CD4-positive, alpha-beta T cell (primary cell): ENCODE data around the gene EIF5A2. TPM values are rescaled to one million over a fixed set of nuclear protein-coding genes. Genes with fewer than 3 reads are reported as not detected.
"Not testable (repeated sequence)": the region's sequence is repeated elsewhere in the genome, so short reads cannot be mapped to it uniquely, and the experiment has no call there.

Experiments
- ATAC-seq: fragments of 200-7000 bp; cut with Tn5 transposase; one replicate; pipeline ENCODE4 v1.10.0; 2022; ENCODE audit warnings: mild to moderate bottlenecking; ENCODE audit not compliant: poor library complexity
- CTCF ChIA-PET: fragments of 350-600 bp; sonication (Branson Sonifier 250); formaldehyde crosslinking; loops from one replicate; lab custom pipeline; 2021; ENCODE audit warnings: antibody characterized with exemption, inconsistent platforms; lab: Charles Lee
- POLR2A ChIA-PET: fragments of 350-600 bp; sonication (Branson Sonifier 250); formaldehyde crosslinking; loops from one replicate; lab custom pipeline; 2021; ENCODE audit warnings: antibody characterized with exemption, inconsistent platforms; lab: Charles Lee
- DNase-seq, 14 experiments: peaks; one replicate each; pipeline ENCODE4 v3.0.0-alpha.2; 2013 to 2020; ENCODE audit warnings: mixed read lengths in 2 of 14
- H3K27ac ChIP-seq, 2 donors: one replicate each; pipeline versions ENCODE4 v1.5.1 to v1.7.0; 2013; ENCODE audit warnings: low read length in 2 of 2, low read depth in 1 of 2, mild to moderate bottlenecking in 1 of 2
- H3K27me3 ChIP-seq, 2 experiments: 1 replicate in 1 of 2; 2 replicates in 1 of 2; pipeline versions ENCODE4 v1.6.1 to v1.7.0; 2013; ENCODE audit warnings: low read length in 2 of 2, control low read depth in 1 of 2, mild to moderate bottlenecking in 1 of 2, moderate library complexity in 1 of 2; ENCODE audit not compliant: insufficient read depth in 2 of 2, control insufficient read depth in 1 of 2
- H3K36me3 ChIP-seq: one replicate; pipeline ENCODE4 v1.6.1; 2013; ENCODE audit warnings: low read length, control low read depth; ENCODE audit not compliant: insufficient read depth
- H3K4me1 ChIP-seq: one replicate; pipeline ENCODE4 v1.6.1; 2013; ENCODE audit warnings: low read length, control low read depth; ENCODE audit not compliant: insufficient read depth
- H3K4me3 ChIP-seq: one replicate; pipeline ENCODE4 v1.5.1; 2013; ENCODE audit warnings: mild to moderate bottlenecking, low read length, moderate library complexity
- H3K9me3 ChIP-seq, 2 experiments: 1 replicate in 1 of 2; 2 replicates in 1 of 2; pipeline versions ENCODE4 v1.6.1 to v1.7.0; 2013; ENCODE audit warnings: low read length in 2 of 2, mild to moderate bottlenecking in 2 of 2, control low read depth in 1 of 2, moderate library complexity in 1 of 2; ENCODE audit not compliant: control insufficient read depth in 1 of 2, insufficient read depth in 1 of 2
- H3K27ac Mint-ChIP-seq: one replicate; pipeline ENCODE4 v1.8.0; 2020; ENCODE audit warnings: mixed read lengths
- H3K27me3 Mint-ChIP-seq: one replicate; pipeline ENCODE4 v1.8.0; 2021; ENCODE audit warnings: mixed read lengths
- H3K36me3 Mint-ChIP-seq: one replicate; pipeline ENCODE4 v1.8.0; 2021; ENCODE audit warnings: low read depth, mixed read lengths
- H3K4me1 Mint-ChIP-seq: one replicate; pipeline ENCODE4 v1.8.0; 2021; ENCODE audit warnings: low read depth, mixed read lengths
- H3K4me3 Mint-ChIP-seq: one replicate; pipeline ENCODE4 v1.8.0; 2020; ENCODE audit warnings: mild to moderate bottlenecking, mixed read lengths
- H3K9me3 Mint-ChIP-seq: one replicate; pipeline ENCODE4 v1.8.0; 2020; ENCODE audit warnings: mixed read lengths
- intact Hi-C, 2 experiments: fragments of 100-400 bp; cut with DNase I in 1 of 2; cut with micrococcal nuclease in 1 of 2; formaldehyde crosslinking; loops; one replicate each; pipeline versions ENCODE4 v1.15.1 to v1.9.0; 2023 to 2025; cut with DNase I, micrococcal nuclease
- total RNA-seq, 174 experiments: library from RNA in 2 of 174; stranded (reverse) in 2 of 174; gene quantifications; one replicate each; pipeline ENCODE4 v1.2.3 and lab custom pipeline; 2021 to 2026
- TF ChIP-seq, protein P1 (sequence below): fragments of 200-600 bp; IDR thresholded peaks from one replicate; pipeline ENCODE4 v1.8.0; 2022; ENCODE audit warnings: antibody characterized with exemption, mild to moderate bottlenecking

The EIF5A2 gene
- total RNA-seq, 2 experiments from 2014 or later = 10.6 to 13.7 TPM

DNA sequence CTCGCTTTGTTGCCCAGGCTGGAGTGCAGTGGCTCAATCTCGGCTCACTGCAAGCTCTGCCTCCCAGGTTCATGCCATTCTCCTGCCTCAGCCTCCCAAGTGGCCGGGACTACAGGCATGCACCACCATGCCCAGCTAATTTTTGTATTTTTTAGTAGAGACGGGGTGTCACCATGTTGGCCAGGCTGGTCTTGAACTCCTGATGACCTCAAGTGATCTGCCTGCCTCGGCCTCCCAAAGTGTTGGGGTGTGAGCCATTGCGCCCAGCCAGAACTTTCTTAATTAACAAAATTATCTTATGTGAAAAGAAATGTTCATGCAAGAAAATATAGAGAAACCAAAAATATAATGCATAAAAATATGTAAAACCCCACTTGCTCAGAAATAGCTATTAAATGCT is 31.1 kb downstream of the EIF5A2 start:
- ATAC-seq, H3K27me3 ChIP-seq, CTCF ChIA-PET, H3K4me1 ChIP-seq, H3K36me3 Mint-ChIP-seq, H3K9me3 Mint-ChIP-seq, H3K27me3 Mint-ChIP-seq, H3K4me3 Mint-ChIP-seq, H3K9me3 ChIP-seq, H3K36me3 ChIP-seq, H3K4me3 ChIP-seq, H3K4me1 Mint-ChIP-seq, DNase-seq, H3K27ac ChIP-seq, H3K27ac Mint-ChIP-seq: not testable (repeated sequence)
- intact Hi-C loops = loop anchor here in 1 of 2 experiments (10.0 kb wide), 2 partner anchors 913 to 1867 kb away; partner anchors contain the start of gene SEC62
- POLR2A ChIA-PET = interaction anchor here (1.1 kb wide), 1 partner anchor 31 kb away, joined by 4 read pairs; the partner anchor contains the start of gene EIF5A2

DNA sequence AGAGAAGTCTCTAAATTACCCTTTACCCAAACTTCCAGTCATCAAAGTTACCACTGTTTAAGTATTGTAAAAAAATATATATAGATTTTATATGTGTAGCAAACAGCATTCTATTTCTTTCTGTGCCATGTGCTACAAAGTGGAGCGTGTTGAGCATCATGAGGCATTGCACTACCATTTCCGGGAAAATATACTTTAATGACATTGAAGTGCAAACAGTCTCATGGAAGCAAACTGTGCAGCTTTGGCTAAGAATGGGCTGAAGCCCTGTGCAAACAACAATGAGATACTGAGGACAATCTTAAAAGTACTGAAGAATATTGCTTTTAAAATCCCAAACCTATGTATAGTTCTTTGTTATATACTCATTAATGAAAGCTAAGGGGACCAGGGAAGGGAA is 31.9 kb downstream of the EIF5A2 start:
- TF ChIP-seq, protein P1, sequence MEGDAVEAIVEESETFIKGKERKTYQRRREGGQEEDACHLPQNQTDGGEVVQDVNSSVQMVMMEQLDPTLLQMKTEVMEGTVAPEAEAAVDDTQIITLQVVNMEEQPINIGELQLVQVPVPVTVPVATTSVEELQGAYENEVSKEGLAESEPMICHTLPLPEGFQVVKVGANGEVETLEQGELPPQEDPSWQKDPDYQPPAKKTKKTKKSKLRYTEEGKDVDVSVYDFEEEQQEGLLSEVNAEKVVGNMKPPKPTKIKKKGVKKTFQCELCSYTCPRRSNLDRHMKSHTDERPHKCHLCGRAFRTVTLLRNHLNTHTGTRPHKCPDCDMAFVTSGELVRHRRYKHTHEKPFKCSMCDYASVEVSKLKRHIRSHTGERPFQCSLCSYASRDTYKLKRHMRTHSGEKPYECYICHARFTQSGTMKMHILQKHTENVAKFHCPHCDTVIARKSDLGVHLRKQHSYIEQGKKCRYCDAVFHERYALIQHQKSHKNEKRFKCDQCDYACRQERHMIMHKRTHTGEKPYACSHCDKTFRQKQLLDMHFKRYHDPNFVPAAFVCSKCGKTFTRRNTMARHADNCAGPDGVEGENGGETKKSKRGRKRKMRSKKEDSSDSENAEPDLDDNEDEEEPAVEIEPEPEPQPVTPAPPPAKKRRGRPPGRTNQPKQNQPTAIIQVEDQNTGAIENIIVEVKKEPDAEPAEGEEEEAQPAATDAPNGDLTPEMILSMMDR = no peak
- H3K27me3 Mint-ChIP-seq = no peaks in the 10 kb centered on the region
- Histone ChIP-seq H3K9me3 (no peaks in the 10 kb centered on the region), H3K27me3 (no peaks in the 10 kb centered on the region), H3K4me3 (no peak overlapping the region), H3K36me3 (no peaks in the 10 kb centered on the region), H3K4me1 (no peaks in the 10 kb centered on the region), H3K27ac (no peak overlapping the region)
- no peak for DNase-seq
- no peak for ATAC-seq
- H3K4me1 Mint-ChIP-seq = no peaks in the 10 kb centered on the region
- intact Hi-C loops = loop anchor here in 1 of 2 experiments (10.0 kb wide), 2 partner anchors 912 to 1868 kb away; partner anchors contain the start of gene SEC62
- H3K4me3 Mint-ChIP-seq = no peak overlapping the region
- H3K27ac Mint-ChIP-seq = no peak overlapping the region
- H3K9me3 Mint-ChIP-seq = peaks cover 6% of the 10 kb centered on the region
- no peaks in the 10 kb centered on the region for H3K36me3 Mint-ChIP-seq
- ChIA-PET CTCF (no interaction called here), POLR2A (interaction anchor here (1.1 kb wide), 1 partner anchor 32 kb away, joined by 4 read pairs; the partner anchor contains the start of gene EIF5A2)

DNA sequence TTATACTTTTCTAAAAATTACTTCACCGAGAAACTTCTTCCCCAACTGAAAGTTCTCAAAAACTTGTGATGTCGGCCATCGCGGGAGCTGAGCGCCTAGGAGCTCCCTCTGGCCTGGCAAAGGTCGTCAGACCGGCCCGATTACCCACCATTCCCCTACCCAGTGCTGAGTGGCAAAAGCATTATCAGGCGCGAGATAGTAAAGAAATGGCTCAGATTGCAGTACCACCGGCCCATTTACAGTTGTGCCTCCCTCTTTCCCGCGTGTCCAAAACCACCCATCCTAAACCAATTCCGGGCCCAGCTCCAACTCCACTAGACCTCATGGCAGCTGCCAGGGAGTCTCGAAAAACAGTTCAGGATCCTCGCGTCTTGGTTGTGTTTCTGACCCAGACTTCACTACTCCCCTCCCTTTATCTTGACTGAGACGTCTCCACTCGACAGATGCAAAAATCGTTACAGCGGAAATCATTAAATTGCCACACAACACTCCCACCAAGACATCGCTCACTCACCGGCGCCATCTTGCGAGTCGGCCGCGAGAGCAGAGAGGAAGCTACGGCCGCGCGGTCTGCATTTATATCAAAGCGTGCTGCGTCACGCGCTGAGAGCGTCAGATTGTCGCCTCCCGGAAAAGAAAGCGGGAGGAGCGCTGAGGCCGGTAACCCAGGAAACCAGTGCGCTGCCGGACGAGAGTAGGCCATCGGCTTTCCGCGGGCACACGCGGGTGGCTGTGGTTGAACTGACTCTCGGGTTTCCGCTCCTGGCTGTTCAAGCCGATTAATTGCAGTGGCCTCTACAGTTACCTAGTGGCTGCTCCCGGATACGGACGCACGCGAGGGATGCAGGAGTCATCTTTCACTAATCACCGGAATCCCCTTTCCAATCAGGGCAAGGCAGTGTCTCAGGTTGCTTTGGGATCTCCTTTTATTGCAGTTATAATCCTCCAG is 38.5 kb downstream of the EIF5A2 start, which contains the start of gene RPL22L1:
Gene RPL22L1 (minus strand): TSS at position 551 of the 949 bp plus-strand sequence. CDS start 28 bp downstream, at position 523.
- intact Hi-C loops = loop anchor here (2.0 to 10.0 kb wide), 8 partner anchors 37 to 1875 kb away; partner anchors contain the start of genes PHC3 (in 2 of the 2), ACTRT3 (in 1 of the 2), EIF5A2 (in 1 of the 2) and SEC62 (in 1 of the 2)
- Histone ChIP-seq H3K36me3 (peaks cover 32% of the 10 kb centered on the region), H3K27ac (peak within 1 kb of the TSS; percentile 68 to 94), H3K4me1 (peaks cover 25% of the 10 kb centered on the region), H3K4me3 (peak within 1 kb of the TSS; percentile 84), H3K9me3 (no peaks in the 10 kb centered on the region), H3K27me3 (no peaks in the 10 kb centered on the region)
- DNase-seq (peak; percentile 86 to 97 (median 89)), ATAC-seq (peak; percentile 93)
- Mint-ChIP-seq H3K27ac (peak within 1 kb of the TSS; percentile 93), H3K9me3 (peaks cover 3% of the 10 kb centered on the region), H3K4me1 (peaks cover 32% of the 10 kb centered on the region), H3K27me3 (no peaks in the 10 kb centered on the region), H3K4me3 (peak within 1 kb of the TSS; percentile 93), H3K36me3 (peaks cover 43% of the 10 kb centered on the region)
- ChIA-PET POLR2A (interaction anchor here (0.5 to 2.5 kb wide), 20 partner anchors 9 to 1106 kb away, joined by 3 to 75 read pairs (median 3); partner anchors contain the start of genes EIF5A2, MYNN, PRKCI and TERC), CTCF (interaction anchor here (0.5 to 1.6 kb wide), 5 partner anchors 15 to 58 kb away, joined by 3 to 9 read pairs (median 4); partner anchors contain the start of gene EIF5A2)
- TF ChIP-seq, protein P1 = peak; percentile 12
